Muscle layer of duodenum (tissue), 2 donors: ENCODE data around the gene AGPAT2.
A peak's percentile ranks its signal among the peaks of the same experiment; 100 is the strongest.

Source experiments
- H3K27ac ChIP-seq: one replicate; pipeline ENCODE4 v1.7.0; 2013; ENCODE audit warnings: mild to moderate bottlenecking, low read length
- H3K27me3 ChIP-seq: one replicate; pipeline ENCODE4 v1.7.0; 2013; ENCODE audit warnings: low read depth, mild to moderate bottlenecking, control low read depth, low read length
- H3K36me3 ChIP-seq, 2 donors: one replicate each; pipeline ENCODE4 v1.7.0; 2013; ENCODE audit warnings: low read length in 2 of 2, control low read depth in 1 of 2, mild to moderate bottlenecking in 1 of 2; ENCODE audit not compliant: insufficient read depth in 2 of 2, control insufficient read depth in 1 of 2
- H3K4me1 ChIP-seq, 2 donors: one replicate each; pipeline ENCODE4 v1.7.0; 2013; ENCODE audit warnings: low read length in 2 of 2, mild to moderate bottlenecking in 2 of 2, control low read depth in 1 of 2, moderate library complexity in 1 of 2; ENCODE audit not compliant: insufficient read depth in 2 of 2, control insufficient read depth in 1 of 2
- H3K4me3 ChIP-seq, 2 donors: one replicate each; pipeline ENCODE4 v1.7.0; 2013; ENCODE audit warnings: low read length in 2 of 2, low read depth in 1 of 2, mild to moderate bottlenecking in 1 of 2
- H3K9me3 ChIP-seq, 2 donors: one replicate each; pipeline ENCODE4 v1.7.0; 2013; ENCODE audit warnings: low read length in 2 of 2, control low read depth in 1 of 2, mild to moderate bottlenecking in 1 of 2; ENCODE audit not compliant: control insufficient read depth in 1 of 2
- donor health status: healthy.

AGPAT2 gene

DNA sequence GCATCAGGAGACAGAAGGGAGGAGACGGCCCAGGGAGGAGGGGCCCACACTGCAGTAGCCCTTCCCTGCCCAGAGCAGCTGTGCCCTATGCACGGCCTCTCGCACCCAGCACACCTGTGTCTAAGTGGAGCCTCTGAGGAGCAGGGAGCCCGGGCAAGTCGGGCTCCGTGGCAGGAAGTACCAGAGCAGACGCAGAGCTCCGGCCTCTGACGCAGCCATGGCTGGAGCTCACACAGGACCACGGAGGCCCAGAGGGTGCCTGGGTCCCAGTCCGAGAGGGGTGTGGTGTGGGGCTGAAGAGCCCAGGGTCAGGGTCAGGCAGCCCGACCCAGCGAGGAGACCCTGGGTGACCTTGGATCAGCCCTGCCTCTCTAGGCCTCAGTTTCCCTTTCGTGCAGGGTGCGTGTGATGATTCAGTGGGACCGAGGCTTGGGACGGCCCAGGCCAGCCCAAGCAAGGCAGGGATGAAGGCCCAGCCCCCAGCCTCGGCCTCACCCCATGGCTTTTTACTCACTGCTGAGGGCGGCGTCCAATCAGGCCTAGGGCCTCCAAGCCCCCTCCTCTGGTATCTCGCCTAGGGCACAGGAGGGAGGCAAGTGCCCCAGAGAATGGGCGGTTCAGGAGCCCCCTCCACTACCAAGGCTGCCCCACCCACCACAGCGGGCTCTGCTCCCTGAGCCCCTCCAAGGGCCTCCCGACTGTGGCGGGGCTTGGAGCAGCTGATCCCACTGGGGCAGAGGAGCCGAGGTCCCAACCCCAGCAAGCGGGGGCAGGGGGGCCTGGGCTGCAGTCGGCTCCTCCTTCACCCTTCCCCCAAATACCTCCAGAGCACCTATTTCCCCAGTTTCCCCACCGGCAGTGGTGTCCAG lies 4.3 kb upstream of the AGPAT2 start:
- H3K9me3 ChIP-seq = no peaks in the 10 kb centered on the region
- no peak overlapping the region for H3K4me3 ChIP-seq
- peaks cover 4 to 11% of the 10 kb centered on the region in 2 donors for H3K4me1 ChIP-seq
- H3K27ac ChIP-seq = no peak overlapping the region
- H3K36me3 ChIP-seq = no peaks in the 10 kb centered on the region
- H3K27me3 ChIP-seq = no peaks in the 10 kb centered on the region

DNA sequence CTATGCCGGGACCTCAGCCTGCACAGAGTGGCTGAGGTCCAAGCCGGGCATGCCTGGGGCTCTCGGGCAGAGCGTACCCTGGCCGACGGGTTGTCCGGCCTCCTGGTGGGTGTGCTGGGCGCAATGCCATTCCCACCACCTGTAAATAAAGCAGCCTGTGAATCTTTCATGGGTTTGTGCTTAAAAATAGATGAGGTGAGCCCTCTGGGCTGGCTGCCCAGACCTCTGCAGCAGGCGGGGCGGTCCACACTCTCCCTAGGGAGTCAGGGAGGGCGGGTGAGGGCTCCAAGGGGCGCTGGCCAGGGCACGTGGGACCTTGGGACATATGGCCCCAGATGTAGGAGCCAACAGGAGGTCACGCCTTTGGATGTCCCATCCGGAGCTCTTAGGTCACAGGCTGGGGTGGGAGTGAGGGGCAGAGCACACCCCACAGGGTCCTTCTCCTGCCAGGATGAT lies 3.6 kb upstream of the AGPAT2 start:
- no peaks in the 10 kb centered on the region for H3K27me3 ChIP-seq
- no peak overlapping the region for H3K4me3 ChIP-seq
- H3K4me1 ChIP-seq = peaks cover 4 to 17% of the 10 kb centered on the region in 2 donors
- no peak overlapping the region for H3K27ac ChIP-seq
- no peaks in the 10 kb centered on the region for H3K9me3 ChIP-seq
- H3K36me3 ChIP-seq = no peaks in the 10 kb centered on the region

DNA sequence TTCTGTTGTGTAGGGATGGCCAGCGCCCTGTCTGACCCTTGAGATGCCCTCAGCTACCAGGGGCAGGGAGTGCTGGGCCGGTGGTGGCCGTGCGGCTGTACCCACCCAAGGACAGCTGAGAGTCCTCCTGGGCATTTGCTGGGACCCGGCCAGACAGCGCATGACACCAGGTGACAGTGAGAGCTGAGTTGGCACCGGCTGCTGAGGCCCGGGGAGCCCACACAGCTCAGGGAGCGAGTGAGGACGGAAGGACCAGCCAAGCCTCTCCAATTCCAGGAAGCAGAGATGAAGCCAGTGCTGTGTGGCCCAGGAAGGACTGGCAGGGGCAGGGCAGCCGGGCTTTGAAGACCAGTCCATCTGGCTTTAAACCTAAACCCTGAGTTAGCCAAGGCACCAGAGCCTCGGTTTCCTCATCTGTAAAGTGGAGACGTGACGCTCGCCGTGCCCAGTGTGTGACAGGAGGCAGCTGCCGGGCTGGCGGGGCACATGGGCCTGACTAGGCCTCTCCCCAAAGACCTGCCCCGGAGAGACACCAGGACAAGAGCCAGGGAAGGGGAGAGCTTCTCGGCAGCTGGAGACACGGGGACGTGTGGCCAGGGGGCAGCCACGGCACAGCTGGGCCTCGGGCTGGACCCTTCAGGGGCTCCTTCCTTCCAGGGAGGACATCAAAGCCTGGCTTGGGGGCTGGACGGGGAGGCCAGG lies 3.0 kb upstream of the AGPAT2 start:
- H3K27me3 ChIP-seq = no peaks in the 10 kb centered on the region
- peaks cover 4 to 23% of the 10 kb centered on the region in 2 donors for H3K4me1 ChIP-seq
- no peak overlapping the region for H3K27ac ChIP-seq
- no peaks in the 10 kb centered on the region for H3K9me3 ChIP-seq
- no peaks in the 10 kb centered on the region for H3K36me3 ChIP-seq
- H3K4me3 ChIP-seq = no peak overlapping the region

DNA sequence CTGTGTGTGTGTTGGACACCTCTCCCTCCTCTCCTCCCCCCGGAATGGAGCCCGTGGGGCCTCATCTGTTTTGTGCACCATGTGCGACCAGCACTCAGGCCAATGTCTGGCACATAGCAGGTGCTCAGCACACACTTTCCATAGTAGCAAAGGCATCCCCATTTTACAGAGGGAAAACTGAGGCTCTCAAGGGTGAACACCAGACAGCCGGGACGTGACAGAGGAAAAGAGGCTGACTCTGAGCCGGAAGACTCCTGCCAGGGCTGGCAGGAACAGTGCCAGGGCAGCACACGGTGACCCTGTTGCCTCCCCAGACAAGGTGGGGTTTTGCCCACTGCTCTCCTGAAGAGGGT lies 1.8 kb upstream of the AGPAT2 start:
- Histone ChIP-seq H3K4me3 (no peak overlapping the region), H3K9me3 (no peaks in the 10 kb centered on the region), H3K27me3 (no peaks in the 10 kb centered on the region), H3K4me1 (peaks cover 4 to 28% of the 10 kb centered on the region in 2 donors), H3K27ac (no peak overlapping the region), H3K36me3 (no peaks in the 10 kb centered on the region)

DNA sequence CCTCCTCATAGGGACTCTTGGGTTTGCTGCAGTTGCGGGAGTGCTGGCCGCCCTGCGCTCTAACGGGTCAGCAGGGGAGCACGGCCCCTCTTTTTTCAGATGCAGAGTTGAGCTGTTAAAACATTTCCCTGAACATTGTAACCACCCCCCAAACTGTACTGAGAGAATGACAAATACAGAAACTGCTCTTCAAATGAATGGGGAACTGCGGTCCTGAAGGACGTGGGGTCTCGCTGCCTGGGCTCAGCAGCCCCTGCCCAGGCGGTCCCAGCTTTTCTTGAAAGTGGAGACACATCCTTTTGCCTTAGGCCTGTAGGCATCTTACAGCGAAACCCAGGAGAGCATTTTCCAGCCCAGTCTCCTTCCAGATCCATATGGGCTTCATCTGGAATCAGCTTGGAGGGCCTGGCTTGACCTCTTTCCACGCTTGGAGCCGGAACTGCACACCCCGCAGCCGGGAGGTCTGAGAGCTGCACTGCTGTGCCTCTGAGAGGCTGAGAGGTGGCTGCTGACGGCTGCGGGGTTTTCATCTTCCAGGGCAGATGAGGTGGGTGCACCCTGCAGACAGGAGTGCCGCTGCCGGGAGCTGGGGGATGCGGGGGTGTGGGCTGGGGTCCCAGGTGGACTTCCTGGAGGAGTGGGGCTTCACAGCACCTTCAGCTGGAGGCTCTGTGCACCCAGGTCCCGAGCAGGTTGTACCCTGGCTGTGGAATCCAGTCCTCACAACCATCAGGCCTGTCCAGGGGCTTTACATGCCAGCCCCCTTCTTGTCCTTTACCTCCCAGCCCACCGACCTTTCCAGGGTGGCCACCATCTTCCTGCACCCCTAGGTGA lies 1.2 kb upstream of the AGPAT2 start:
- peaks cover 4 to 28% of the 10 kb centered on the region in 2 donors for H3K4me1 ChIP-seq
- no peak overlapping the region for H3K27ac ChIP-seq
- no peaks in the 10 kb centered on the region for H3K27me3 ChIP-seq
- H3K9me3 ChIP-seq = no peaks in the 10 kb centered on the region
- peak overlapping the region in 1 of 2 donors; percentile 82 for H3K4me3 ChIP-seq
- H3K36me3 ChIP-seq = no peaks in the 10 kb centered on the region

DNA sequence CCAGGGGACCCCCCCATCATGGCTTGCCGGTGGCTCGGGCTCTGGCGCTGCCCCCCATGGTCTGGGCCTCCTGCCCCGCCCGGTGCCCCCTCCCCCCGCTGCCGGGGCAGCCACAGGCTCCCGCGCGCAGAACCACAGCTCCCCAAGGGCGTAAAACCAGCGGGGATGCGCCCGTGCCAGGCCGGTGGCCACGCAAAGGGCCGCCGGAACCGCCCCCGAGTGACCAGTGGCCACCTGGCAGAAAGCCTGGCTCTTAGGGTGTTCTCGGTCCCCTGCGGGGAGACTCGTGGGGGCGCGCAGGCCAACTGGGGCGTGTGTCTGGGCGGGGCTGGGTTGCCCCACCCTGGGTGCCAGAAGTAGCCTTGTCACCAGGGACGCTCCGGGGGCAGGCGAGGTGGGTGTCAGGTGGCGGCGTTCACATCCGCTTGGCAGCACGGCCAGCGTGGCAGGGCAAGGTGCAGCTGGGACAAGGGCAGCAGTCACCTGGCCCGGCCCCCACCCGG lies 515 bp upstream of the AGPAT2 start:
- H3K4me3 ChIP-seq = peak overlapping the region in 1 of 2 donors; percentile 82
- no peak overlapping the region for H3K27ac ChIP-seq

DNA sequence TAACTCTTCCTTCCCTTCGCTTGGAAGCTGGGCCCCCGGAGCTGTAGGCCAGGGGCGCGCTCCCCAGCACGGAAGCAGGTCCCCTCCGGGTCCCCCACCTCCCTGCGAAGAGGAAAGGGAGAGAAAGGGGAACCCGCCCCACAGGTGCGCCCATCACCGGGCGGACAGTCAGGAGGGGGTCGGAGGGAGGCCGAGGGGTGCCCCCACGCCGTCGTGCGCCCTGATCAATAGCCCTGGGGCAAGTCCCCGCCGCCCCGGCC lies 793 bp downstream of the AGPAT2 start:
- Histone ChIP-seq H3K4me1 (peaks cover 4 to 28% of the 10 kb centered on the region in 2 donors), H3K9me3 (no peaks in the 10 kb centered on the region), H3K27ac (peak overlapping the region; percentile 16), H3K36me3 (no peaks in the 10 kb centered on the region), H3K4me3 (peak overlapping the region; percentile 59 to 82), H3K27me3 (no peaks in the 10 kb centered on the region)

More for the DNA sequence above, 515 bp upstream of the AGPAT2 start:
- peaks cover 4 to 28% of the 10 kb centered on the region in 2 donors for H3K4me1 ChIP-seq
- H3K27me3 ChIP-seq = no peaks in the 10 kb centered on the region
- no peaks in the 10 kb centered on the region for H3K36me3 ChIP-seq
- H3K9me3 ChIP-seq = no peaks in the 10 kb centered on the region

DNA sequence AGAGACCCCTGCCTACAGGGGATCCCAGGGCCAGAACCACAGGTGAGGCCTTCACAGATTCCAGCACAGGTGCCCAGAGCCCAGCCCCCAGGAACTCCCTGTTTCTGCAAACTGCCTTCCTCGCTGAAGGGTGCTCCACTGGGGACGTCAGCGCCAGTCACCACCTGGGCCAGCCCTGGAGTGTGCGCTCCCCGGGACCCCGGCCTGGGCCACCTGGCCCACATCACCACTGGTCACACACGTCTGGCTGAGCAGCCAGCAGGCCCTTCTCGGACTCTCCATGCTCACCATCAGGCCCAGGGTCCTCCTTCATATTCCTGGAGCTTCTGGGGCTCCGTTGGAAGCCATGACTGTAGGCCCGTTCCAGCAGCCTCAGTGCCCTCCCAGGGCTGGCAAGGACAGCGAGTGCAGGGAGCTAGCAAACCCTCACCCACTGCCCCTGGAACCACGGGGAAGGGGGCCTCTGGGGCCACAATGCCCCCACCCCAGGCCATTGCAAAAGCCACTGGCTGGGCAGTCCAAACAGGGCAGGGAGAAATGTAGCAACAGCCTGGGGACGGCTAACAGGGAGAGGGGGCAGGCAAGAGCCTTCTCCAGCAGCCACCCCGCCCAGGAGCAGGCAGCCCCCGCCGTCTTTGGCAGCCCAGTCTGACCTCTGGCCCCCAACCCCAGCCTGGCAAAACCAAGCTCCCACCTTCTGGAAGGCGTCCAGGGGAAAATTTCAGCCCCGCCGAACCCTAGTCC lies 1.3 kb downstream of the AGPAT2 start:
- peak overlapping the region; percentile 59 to 82 for H3K4me3 ChIP-seq
- H3K27me3 ChIP-seq = no peaks in the 10 kb centered on the region
- no peaks in the 10 kb centered on the region for H3K9me3 ChIP-seq
- H3K4me1 ChIP-seq = peaks cover 4 to 23% of the 10 kb centered on the region in 2 donors
- H3K27ac ChIP-seq = peak overlapping the region; percentile 16
- H3K36me3 ChIP-seq = no peaks in the 10 kb centered on the region

DNA sequence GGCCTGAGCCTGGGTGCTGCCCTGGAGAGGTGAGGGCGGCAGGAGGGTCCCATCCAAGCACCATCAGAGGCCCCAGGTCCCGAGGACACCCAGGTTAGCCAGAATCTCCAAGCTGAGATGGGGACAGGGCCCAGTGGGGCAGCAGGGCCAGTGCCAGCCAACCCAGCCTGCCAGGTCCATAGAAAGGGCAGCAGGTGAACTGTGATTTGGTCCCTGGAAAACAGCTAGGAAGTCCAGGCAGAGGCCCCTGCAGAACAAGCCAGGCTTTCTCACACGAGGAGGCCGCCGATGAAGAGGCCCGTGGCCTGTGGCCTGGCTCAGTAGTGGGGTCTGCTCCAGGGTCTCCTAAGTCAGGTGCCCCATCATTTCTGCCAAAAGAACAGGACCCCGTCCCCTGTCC lies 2.0 kb downstream of the AGPAT2 start:
- H3K36me3 ChIP-seq = no peaks in the 10 kb centered on the region
- peaks cover 4 to 22% of the 10 kb centered on the region in 2 donors for H3K4me1 ChIP-seq
- H3K4me3 ChIP-seq = no peak overlapping the region
- no peak overlapping the region for H3K27ac ChIP-seq
- no peaks in the 10 kb centered on the region for H3K9me3 ChIP-seq
- H3K27me3 ChIP-seq = no peaks in the 10 kb centered on the region

DNA sequence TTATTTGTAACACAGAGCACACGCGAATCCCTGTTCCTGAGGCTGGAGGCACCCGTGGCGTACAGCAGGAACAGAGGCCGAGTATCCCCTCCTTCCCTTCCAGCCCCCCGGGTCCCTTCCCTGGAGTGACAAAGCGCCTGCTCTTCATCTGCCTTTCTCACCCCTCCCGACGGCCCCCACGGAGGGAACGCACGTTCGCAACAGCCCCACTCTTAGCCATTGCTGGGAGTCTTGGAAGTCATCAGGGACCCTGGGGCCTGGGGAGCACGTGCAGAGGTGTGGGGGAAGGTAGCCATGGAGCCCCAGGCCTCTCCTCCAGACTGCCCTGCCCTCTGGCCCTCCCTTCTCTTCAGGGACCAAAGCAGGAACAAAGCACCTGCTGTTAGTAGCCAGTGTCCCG lies 2.5 kb downstream of the AGPAT2 start:
- H3K36me3 ChIP-seq = no peaks in the 10 kb centered on the region
- H3K4me1 ChIP-seq = peaks cover 4 to 22% of the 10 kb centered on the region in 2 donors
- H3K4me3 ChIP-seq = no peak overlapping the region

More for the DNA sequence above, 2.5 kb downstream of the AGPAT2 start:
- no peak overlapping the region for H3K27ac ChIP-seq
- H3K27me3 ChIP-seq = no peaks in the 10 kb centered on the region
- no peaks in the 10 kb centered on the region for H3K9me3 ChIP-seq
